HepG2 (cell line): Measurements from ENCODE around the gene ITPR1. TPM values are rescaled to one million over a fixed set of nuclear protein-coding genes. Genes with fewer than 3 reads are reported as not detected.

Experiments used
- ATAC-seq: fragments of 200-7000 bp; cut with Tn5 transposase; 3 replicates; pipeline ENCODE4 v1.9.1; 2020; ENCODE audit warnings: mild to moderate bottlenecking, moderate library complexity
- BruUV-seq: library from RNA; stranded (reverse); fragments of 400-500 nt; replicated peaks from 2 replicates; lab custom pipeline; 2021; lab: Mats Ljungman, UMichigan
- CTCF ChIA-PET: fragments of 300-600 bp; formaldehyde crosslinking; extraction: SDS; loops from one replicate; lab custom pipeline; 2021; ENCODE audit warnings: low total read pairs, inconsistent platforms, low intra/inter-chr PET ratio; lab: Yijun Ruan, JAX
- POLR2A ChIA-PET: fragments of 350-600 bp; sonication (Branson Sonifier 250); formaldehyde crosslinking; loops from one replicate; lab custom pipeline; 2020; ENCODE audit warnings: antibody characterized with exemption, inconsistent platforms; lab: Yijun Ruan, JAX
- DNase-seq: peaks from one replicate; pipeline ENCODE4 v3.0.0-alpha.2; 2015; ENCODE audit warnings: low spot score
- FAIRE-seq: peaks from 3 replicates; lab custom pipeline; 2011; peaks lifted over from hg19 to GRCh38; lab: Jason Lieb, UNC
- H2AFZ ChIP-seq: one replicate; pipeline ENCODE4 v1.6.1; 2011; ENCODE audit warnings: low read length, inconsistent platforms
- H3K27ac ChIP-seq: fragments of 300-600 bp; 3 replicates; pipeline ENCODE4 v1.8.0; 2011; ENCODE audit warnings: mixed run types, mild to moderate bottlenecking, mixed read lengths, low read length, inconsistent platforms; ENCODE audit not compliant: insufficient read depth; ENCODE audit errors: extremely low read length
- H3K27me3 ChIP-seq, 2 experiments: fragments of 200-600 bp in 1 of 2; 2 replicates in 1 of 2; 3 replicates in 1 of 2; pipeline versions ENCODE4 v1.6.0 to v1.8.0; 2011; ENCODE audit warnings: low read length in 2 of 2, mild to moderate bottlenecking in 2 of 2, moderate library complexity in 2 of 2, inconsistent platforms in 1 of 2; ENCODE audit not compliant: insufficient read depth in 2 of 2, control insufficient read depth in 1 of 2
- H3K36me3 ChIP-seq, 2 experiments: fragments of 200-600 bp in 1 of 2; replicated peaks in 1 of 2; 2 replicates in 1 of 2; 3 replicates in 1 of 2; pipeline versions ENCODE4 v1.5.1 to v1.8.0; 2011; ENCODE audit warnings: low read length in 2 of 2, inconsistent platforms in 1 of 2; ENCODE audit not compliant: insufficient read depth in 2 of 2, control insufficient read depth in 1 of 2
- H3K4me1 ChIP-seq: 2 replicates; pipeline ENCODE4 v1.5.1; 2012; ENCODE audit warnings: low read length, inconsistent platforms; ENCODE audit not compliant: insufficient read depth
- H3K4me2 ChIP-seq: 2 replicates; pipeline ENCODE4 v1.6.0; 2011; ENCODE audit warnings: low read depth, low read length, inconsistent platforms
- H3K4me3 ChIP-seq, 3 experiments: fragments of 200-600 bp in 1 of 3; sonication (generic), shearing (Covaris generic) in 1 of 3; replicated peaks in 1 of 3; 2 replicates each; pipeline ENCODE4 v1.5.1; 2011 to 2016; ENCODE audit warnings: low read length in 3 of 3, inconsistent platforms in 2 of 3, low read depth in 2 of 3, mild to moderate bottlenecking in 2 of 3, control low read depth in 1 of 3, mixed read lengths in 1 of 3; ENCODE audit not compliant: insufficient read depth in 1 of 3
- H3K79me2 ChIP-seq: one replicate; pipeline ENCODE4 v1.6.1; 2011; ENCODE audit warnings: low read length, inconsistent platforms; ENCODE audit not compliant: insufficient read depth
- H3K9ac ChIP-seq: 2 replicates; pipeline ENCODE4 v1.6.0; 2011; ENCODE audit warnings: mild to moderate bottlenecking, low read depth, low read length, inconsistent platforms; ENCODE audit not compliant: insufficient read depth
- H3K9me3 ChIP-seq: 2 replicates; pipeline ENCODE4 v1.5.1; 2012; ENCODE audit warnings: mild to moderate bottlenecking, low read length
- H4K20me1 ChIP-seq: 2 replicates; pipeline ENCODE4 v1.6.0; 2011; ENCODE audit warnings: inconsistent platforms, mild to moderate bottlenecking, low read length, moderate library complexity; ENCODE audit not compliant: insufficient read depth
- CBX5 ChIP-seq: sonication (generic); formaldehyde crosslinking; IDR thresholded peaks from 2 replicates; pipeline ENCODE4 v1.4.0; 2020; ENCODE audit warnings: missing genetic modification reagents, borderline replicate concordance
- HIVEP1 ChIP-seq: sonication (generic); formaldehyde crosslinking; IDR thresholded peaks from 2 replicates; pipeline ENCODE4 v1.4.0; 2020; ENCODE audit warnings: mild to moderate bottlenecking, missing genetic modification reagents
- KLF16 ChIP-seq, 2 experiments: sonication (generic) in 1 of 2; formaldehyde crosslinking in 1 of 2; IDR thresholded peaks; 2 replicates each; pipeline versions ENCODE4 v1.6.1 to v1.8.0; 2016 to 2023; ENCODE audit warnings: missing genetic modification reagents in 2 of 2, missing compliant biosample characterization in 1 of 2
- MAFF ChIP-seq: IDR thresholded peaks from 2 replicates; pipeline ENCODE4 v1.6.1; 2011; ENCODE audit warnings: low read depth, low read length, improper control_type of control experiment
- MAFK ChIP-seq, 2 experiments: IDR thresholded peaks in 1 of 2; conservative IDR thresholded peaks in 1 of 2; 2 replicates each; pipeline ENCODE4 v1.6.1; 2011; ENCODE audit warnings: improper control_type of control experiment in 2 of 2, low read length in 2 of 2
- TCF7L2 ChIP-seq: IDR thresholded peaks from 2 replicates; pipeline ENCODE4 v1.6.1; 2011; ENCODE audit warnings: mild to moderate bottlenecking, low read depth, low read length, moderate library complexity
- ZBTB7A ChIP-seq: sonication (generic); formaldehyde crosslinking; IDR thresholded peaks from 2 replicates; pipeline ENCODE4 v1.8.0; 2022; ENCODE audit warnings: mild to moderate bottlenecking, missing genetic modification reagents
- ZNF343 ChIP-seq: sonication (generic); formaldehyde crosslinking; IDR thresholded peaks from 2 replicates; pipeline ENCODE4 v1.4.0; 2020; ENCODE audit warnings: mild to moderate bottlenecking, missing genetic modification reagents
- ZNF354B ChIP-seq: sonication (generic); formaldehyde crosslinking; IDR thresholded peaks from 2 replicates; pipeline ENCODE4 v1.8.0; 2022; ENCODE audit warnings: mild to moderate bottlenecking, missing genetic modification reagents
- WGBS: methylation state at CpG from one replicate; pipeline ENCODE4 v1.1.6; 2017; ENCODE audit warnings: low lambda C conversion rate; 5-methylcytosine and 5-hydroxymethylcytosine counted together
- in situ Hi-C: cut with HindIII; loops from 2 replicates; pipeline ENCODE4 v1.10.0; 2017; ENCODE audit warnings: low pct_unique_long_range_greater_than_20kb; ENCODE audit not compliant: extremely low pct_ligation_motif_present
- intact Hi-C: fragments of 100-400 bp; cut with micrococcal nuclease; formaldehyde crosslinking; loops from one replicate; pipeline ENCODE4 v1.10.0; 2022; ENCODE audit not compliant: unreplicated experiment
- polyA plus RNA-seq, 8 experiments: library from polyadenylated mRNA; depleted of rRNA in 3 of 8; stranded (reverse) in 7 of 8; unstranded in 1 of 8; fragments of >200 nt; fragmentation: Illumina TruSeq in 4 of 8; extraction: Trizol in 4 of 8; gene quantifications; 2 replicates each; pipeline versions ENCODE4 v1.2.1 to v1.2.3, GENCODE V29; 2011 to 2016; ENCODE audit warnings: low read depth in 4 of 8, missing spikeins in 1 of 8, mixed read lengths in 1 of 8; ENCODE audit not compliant: insufficient read depth in 1 of 8
- total RNA-seq, 5 experiments: library from RNA; depleted of rRNA; stranded (reverse); fragments of >200 nt; fragmentation: Illumina TruSeq; extraction: Trizol; gene quantifications; 2 replicates each; pipeline ENCODE4 v1.2.3, GENCODE V29; 2016; ENCODE audit warnings: low read depth in 1 of 5
- TF ChIP-seq, protein P1 (sequence below): fragments of 450-650 bp; IDR thresholded peaks from 2 replicates; pipeline ENCODE4 v1.6.1; 2017; ENCODE audit warnings: mild to moderate bottlenecking
- TF ChIP-seq, protein P2 (sequence below): IDR thresholded peaks from 2 replicates; pipeline ENCODE4 v1.6.1; 2012; ENCODE audit warnings: low read length, improper control_type of control experiment

The ITPR1 gene
- total and polyA plus RNA-seq, 2 of the 13 experiments (the other 11 are each of a cell fraction or from before 2014, with no cell fraction given): 10.0 to 11.4 TPM

DNA sequence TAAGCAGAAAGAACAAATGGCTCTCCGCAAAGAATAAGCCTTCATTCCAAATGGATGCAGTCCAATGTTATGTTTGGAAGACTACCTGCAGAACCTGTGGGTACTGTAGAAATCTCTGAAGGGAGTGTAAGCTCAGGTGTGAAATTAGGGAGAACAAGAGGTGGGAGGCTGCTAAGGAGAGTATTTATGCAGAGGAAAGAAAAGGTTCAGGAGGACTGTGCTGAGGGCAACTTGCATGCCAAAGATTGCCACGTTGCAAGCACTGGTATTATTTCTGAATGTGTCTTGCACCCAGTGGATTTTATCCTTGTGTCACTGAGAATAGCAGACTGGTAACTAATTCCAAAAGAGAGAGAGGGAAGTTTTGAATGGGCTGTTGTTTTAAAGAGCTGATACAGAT, 144.1 kb downstream of the ITPR1 start (continued):
- TF ChIP-seq HIVEP1 (CRISPR knock-in tag) (no peak), ZNF343 (no peak), CBX5 (no peak)
- TF ChIP-seq, protein P1, sequence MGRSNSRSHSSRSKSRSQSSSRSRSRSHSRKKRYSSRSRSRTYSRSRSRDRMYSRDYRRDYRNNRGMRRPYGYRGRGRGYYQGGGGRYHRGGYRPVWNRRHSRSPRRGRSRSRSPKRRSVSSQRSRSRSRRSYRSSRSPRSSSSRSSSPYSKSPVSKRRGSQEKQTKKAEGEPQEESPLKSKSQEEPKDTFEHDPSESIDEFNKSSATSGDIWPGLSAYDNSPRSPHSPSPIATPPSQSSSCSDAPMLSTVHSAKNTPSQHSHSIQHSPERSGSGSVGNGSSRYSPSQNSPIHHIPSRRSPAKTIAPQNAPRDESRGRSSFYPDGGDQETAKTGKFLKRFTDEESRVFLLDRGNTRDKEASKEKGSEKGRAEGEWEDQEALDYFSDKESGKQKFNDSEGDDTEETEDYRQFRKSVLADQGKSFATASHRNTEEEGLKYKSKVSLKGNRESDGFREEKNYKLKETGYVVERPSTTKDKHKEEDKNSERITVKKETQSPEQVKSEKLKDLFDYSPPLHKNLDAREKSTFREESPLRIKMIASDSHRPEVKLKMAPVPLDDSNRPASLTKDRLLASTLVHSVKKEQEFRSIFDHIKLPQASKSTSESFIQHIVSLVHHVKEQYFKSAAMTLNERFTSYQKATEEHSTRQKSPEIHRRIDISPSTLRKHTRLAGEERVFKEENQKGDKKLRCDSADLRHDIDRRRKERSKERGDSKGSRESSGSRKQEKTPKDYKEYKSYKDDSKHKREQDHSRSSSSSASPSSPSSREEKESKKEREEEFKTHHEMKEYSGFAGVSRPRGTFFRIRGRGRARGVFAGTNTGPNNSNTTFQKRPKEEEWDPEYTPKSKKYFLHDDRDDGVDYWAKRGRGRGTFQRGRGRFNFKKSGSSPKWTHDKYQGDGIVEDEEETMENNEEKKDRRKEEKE: no peak
- TF ChIP-seq, protein P2, sequence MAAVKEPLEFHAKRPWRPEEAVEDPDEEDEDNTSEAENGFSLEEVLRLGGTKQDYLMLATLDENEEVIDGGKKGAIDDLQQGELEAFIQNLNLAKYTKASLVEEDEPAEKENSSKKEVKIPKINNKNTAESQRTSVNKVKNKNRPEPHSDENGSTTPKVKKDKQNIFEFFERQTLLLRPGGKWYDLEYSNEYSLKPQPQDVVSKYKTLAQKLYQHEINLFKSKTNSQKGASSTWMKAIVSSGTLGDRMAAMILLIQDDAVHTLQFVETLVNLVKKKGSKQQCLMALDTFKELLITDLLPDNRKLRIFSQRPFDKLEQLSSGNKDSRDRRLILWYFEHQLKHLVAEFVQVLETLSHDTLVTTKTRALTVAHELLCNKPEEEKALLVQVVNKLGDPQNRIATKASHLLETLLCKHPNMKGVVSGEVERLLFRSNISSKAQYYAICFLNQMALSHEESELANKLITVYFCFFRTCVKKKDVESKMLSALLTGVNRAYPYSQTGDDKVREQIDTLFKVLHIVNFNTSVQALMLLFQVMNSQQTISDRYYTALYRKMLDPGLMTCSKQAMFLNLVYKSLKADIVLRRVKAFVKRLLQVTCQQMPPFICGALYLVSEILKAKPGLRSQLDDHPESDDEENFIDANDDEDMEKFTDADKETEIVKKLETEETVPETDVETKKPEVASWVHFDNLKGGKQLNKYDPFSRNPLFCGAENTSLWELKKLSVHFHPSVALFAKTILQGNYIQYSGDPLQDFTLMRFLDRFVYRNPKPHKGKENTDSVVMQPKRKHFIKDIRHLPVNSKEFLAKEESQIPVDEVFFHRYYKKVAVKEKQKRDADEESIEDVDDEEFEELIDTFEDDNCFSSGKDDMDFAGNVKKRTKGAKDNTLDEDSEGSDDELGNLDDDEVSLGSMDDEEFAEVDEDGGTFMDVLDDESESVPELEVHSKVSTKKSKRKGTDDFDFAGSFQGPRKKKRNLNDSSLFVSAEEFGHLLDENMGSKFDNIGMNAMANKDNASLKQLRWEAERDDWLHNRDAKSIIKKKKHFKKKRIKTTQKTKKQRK: no peak

- Histone ChIP-seq H4K20me1 (no peaks in the 10 kb centered on the region), H3K9me3 (no peaks in the 10 kb centered on the region), H3K36me3 (peaks cover 2 to 24% of the 10 kb centered on the region in 2 experiments; a peak in 4 of 5 replicates), H3K27me3 (no peaks in the 10 kb centered on the region), H3K4me2 (no peak overlapping the region), H3K79me2 (no peaks in the 10 kb centered on the region), H3K4me1 (no peaks in the 10 kb centered on the region), H2AFZ (no peak overlapping the region), H3K4me3 (no peak overlapping the region), H3K9ac (no peak overlapping the region), H3K27ac (no peak overlapping the region)
- FAIRE-seq (no peak), ATAC-seq (no peak), DNase-seq (no peak)
- 97% methylated on average over 9 of the region's 9 CpGs for WGBS
- no TSS peak for BruUV-seq
- intact Hi-C loops: no loop called here
- POLR2A ChIA-PET: no interaction called here
- TF ChIP-seq ZBTB7A (CRISPR knock-in tag) (no peak), ZNF354B (CRISPR knock-in tag) (no peak), TCF7L2 (no peak), MAFF (peak; percentile 40; the same call in 1 of the 2 replicates), MAFK (conservative IDR thresholded peaks at IDR 0.05 in 1 of 2, IDR thresholded peaks at IDR 0.05 in 1 of 2; ENCODE audit: low read length in 2 of 2) (peak; percentile 43 to 66), KLF16 (CRISPR knock-in tag; IDR thresholded peaks at IDR 0.05) (no peak)
- CTCF ChIA-PET: no interaction called here
- in situ Hi-C loops: no loop called here
These were observed 148.9 kb downstream of the ITPR1 start for GRCh38 chr3:4641863-4642563.
